ENCODE data around the gene RALGPS1. TPM values are rescaled to one million over a fixed set of nuclear protein-coding genes. Genes with fewer than 3 reads are reported as not detected.
A peak's percentile ranks its signal among the peaks of the same experiment; 100 is the strongest.

Gene RALGPS1
- total RNA-seq, 4 donors from 2014 or later: 27.3 to 42.1 (median 39.1) TPM

- no peak for DNase-seq
- Histone ChIP-seq H3K36me3 (no peaks in the 10 kb centered on the region), H3K4me3 (replicated peaks in 1 of 3) (no peak overlapping the region), H3K4me1 (peaks cover 23 to 46% of the 10 kb centered on the region in 2 donors), H3K9me3 (no peaks in the 10 kb centered on the region), H3K27me3 (no peaks in the 10 kb centered on the region), H3K27ac (no peak overlapping the region)
- TF ChIP-seq POLR2A (IDR thresholded peaks at IDR 0.05): no peak
- TF ChIP-seq CTCF (IDR thresholded peaks at IDR 0.05): no peak
- WGBS, 2 donors: 64 to 75% methylated on average over 1 of the region's 1 CpG
- intact Hi-C loops (cut with DNase I): no loop called here
Observed at GRCh38 chr9:127126971-127127370, 212.4 kb downstream of the RALGPS1 start.

GRCh38 chr9:127128341-127129072 lies 213.9 kb downstream of the RALGPS1 start:
- no peaks in the 10 kb centered on the region for H3K9me3 ChIP-seq
- H3K4me1 ChIP-seq: peaks cover 20 to 45% of the 10 kb centered on the region in 2 donors
- DNase-seq: peak; percentile 56 to 61
- no peaks in the 10 kb centered on the region for H3K36me3 ChIP-seq
- H3K4me3 ChIP-seq (replicated peaks in 1 of 3): no peak overlapping the region
- no peaks in the 10 kb centered on the region for H3K27me3 ChIP-seq
- TF ChIP-seq POLR2A (IDR thresholded peaks at IDR 0.05) (no peak), CTCF (IDR thresholded peaks at IDR 0.05) (no peak)
- intact Hi-C loops (cut with DNase I): no loop called here
- peak overlapping the region in 2 of 3 donors; percentile 45 to 56 for H3K27ac ChIP-seq
- 42 to 53% methylated on average over 9 of the region's 9 CpGs for WGBS, 2 donors

GRCh38 chr9:127129073-127129717 lies 214.6 kb downstream of the RALGPS1 start:
- H3K36me3 ChIP-seq: no peaks in the 10 kb centered on the region
- peak overlapping the region in 2 of 3 donors; percentile 45 to 56 for H3K27ac ChIP-seq
- intact Hi-C loops (cut with DNase I): no loop called here
- H3K27me3 ChIP-seq: no peaks in the 10 kb centered on the region
- no peak overlapping the region for H3K4me3 ChIP-seq (replicated peaks in 1 of 3)
- DNase-seq: no peak
- H3K4me1 ChIP-seq: peaks cover 27 to 50% of the 10 kb centered on the region in 2 donors
- TF ChIP-seq POLR2A (IDR thresholded peaks at IDR 0.05): no peak
- no peak for TF ChIP-seq CTCF (IDR thresholded peaks at IDR 0.05)
- H3K9me3 ChIP-seq: no peaks in the 10 kb centered on the region
- WGBS, 2 donors: 76 to 77% methylated on average over 5 of the region's 5 CpGs

GRCh38 chr9:127129718-127130085 lies 215.1 kb downstream of the RALGPS1 start:
- 82 to 89% methylated on average over 3 of the region's 3 CpGs for WGBS, 2 donors
- H3K36me3 ChIP-seq: no peaks in the 10 kb centered on the region
- H3K27me3 ChIP-seq: no peaks in the 10 kb centered on the region
- TF ChIP-seq POLR2A (IDR thresholded peaks at IDR 0.05): no peak
- TF ChIP-seq CTCF (IDR thresholded peaks at IDR 0.05): no peak
- H3K9me3 ChIP-seq: no peaks in the 10 kb centered on the region
- H3K4me1 ChIP-seq: peaks cover 30 to 56% of the 10 kb centered on the region in 2 donors
- intact Hi-C loops (cut with DNase I): no loop called here
- peak overlapping the region in 1 of 3 donors; percentile 56 for H3K27ac ChIP-seq
- no peak overlapping the region for H3K4me3 ChIP-seq (replicated peaks in 1 of 3)
- DNase-seq: peak in 1 of 2 donors; percentile 11

- no peak overlapping the region for H3K27ac ChIP-seq
- intact Hi-C loops (cut with DNase I): no loop called here
- 99% methylated on average over 2 of the region's 2 CpGs for WGBS, 2 donors
Observed at GRCh38 chr9:127130235-127130634, 215.7 kb downstream of the RALGPS1 start.

More at GRCh38 chr9:127130235-127130634, 215.7 kb downstream of the RALGPS1 start:
- H3K9me3 ChIP-seq: no peaks in the 10 kb centered on the region
- no peak for TF ChIP-seq POLR2A (IDR thresholded peaks at IDR 0.05)
- no peak for TF ChIP-seq CTCF (IDR thresholded peaks at IDR 0.05)
- H3K4me1 ChIP-seq: peaks cover 30 to 59% of the 10 kb centered on the region in 2 donors
- no peak overlapping the region for H3K4me3 ChIP-seq (replicated peaks in 1 of 3)
- no peak for DNase-seq
- H3K36me3 ChIP-seq: no peaks in the 10 kb centered on the region
- no peaks in the 10 kb centered on the region for H3K27me3 ChIP-seq
